GM23338 (cell line): ENCODE measurements around the gene ZCCHC14. TPM values are rescaled to one million over a fixed set of nuclear protein-coding genes. Genes with fewer than 3 reads are reported as not detected.

Experiments
- ATAC-seq: fragments of 200-7000 bp; cut with Tn5 transposase; 3 replicates; pipeline ENCODE4 v1.9.1; 2020
- DNase-seq: peaks from one replicate; pipeline ENCODE4 v3.0.0-alpha.2; 2015; ENCODE audit warnings: low spot score
- H2AFZ ChIP-seq: fragments of 200-600 bp; sonication (generic); 2 replicates; pipeline ENCODE4 v1.8.0; 2016; ENCODE audit warnings: antibody characterized with exemption, mild to moderate bottlenecking, moderate library complexity
- H3F3A ChIP-seq: fragments of 200-600 bp; sonication (generic); replicated peaks from 2 replicates; pipeline ENCODE4 v1.8.0; 2017; ENCODE audit warnings: antibody characterized with exemption, mixed run types, low read depth
- H3K27ac ChIP-seq: fragments of 200-600 bp; sonication (generic); 2 replicates; pipeline ENCODE4 v1.6.1; 2016; ENCODE audit warnings: low read depth
- H3K27me3 ChIP-seq: fragments of 200-600 bp; sonication (generic); 2 replicates; pipeline ENCODE4 v1.8.0; 2016; ENCODE audit warnings: mild to moderate bottlenecking, mixed run types, moderate library complexity; ENCODE audit not compliant: insufficient read depth
- H3K36me3 ChIP-seq: fragments of 200-600 bp; sonication (generic); 2 replicates; pipeline ENCODE4 v1.8.0; 2016; ENCODE audit warnings: mild to moderate bottlenecking; ENCODE audit not compliant: insufficient read depth
- H3K4me1 ChIP-seq: fragments of 200-600 bp; sonication (generic); 2 replicates; pipeline ENCODE4 v1.8.0; 2016; ENCODE audit warnings: mild to moderate bottlenecking, moderate library complexity; ENCODE audit not compliant: insufficient read depth
- H3K4me2 ChIP-seq: fragments of 200-600 bp; sonication (generic); 2 replicates; pipeline ENCODE4 v1.7.1; 2017; ENCODE audit warnings: mixed run types
- H3K4me3 ChIP-seq: fragments of 200-600 bp; sonication (generic); 2 replicates; pipeline ENCODE4 v1.6.1; 2016; ENCODE audit warnings: mixed run types
- H3K79me2 ChIP-seq: fragments of 200-600 bp; sonication (generic); replicated peaks from 2 replicates; pipeline ENCODE4 v1.8.0; 2017; ENCODE audit warnings: mild to moderate bottlenecking; ENCODE audit not compliant: insufficient read depth
- H3K9me2 ChIP-seq: fragments of 200-600 bp; sonication (generic); 2 replicates; pipeline ENCODE4 v1.8.0; 2017; ENCODE audit not compliant: insufficient read depth
- H4K20me1 ChIP-seq: fragments of 200-600 bp; sonication (generic); replicated peaks from 2 replicates; pipeline ENCODE4 v1.8.0; 2017; ENCODE audit warnings: mild to moderate bottlenecking; ENCODE audit not compliant: insufficient read depth
- H3K27ac Mint-ChIP-seq: 2 replicates; pipeline ENCODE4 v1.8.0; 2020; ENCODE audit warnings: inconsistent platforms, mild to moderate bottlenecking, moderate library complexity, mixed read lengths
- H3K27me3 Mint-ChIP-seq: 3 replicates; pipeline ENCODE4 v1.8.0; 2022; ENCODE audit warnings: low read depth, mild to moderate bottlenecking, moderate library complexity, mixed read lengths, inconsistent platforms; ENCODE audit not compliant: insufficient read depth, poor library complexity
- H3K36me3 Mint-ChIP-seq: 3 replicates; pipeline ENCODE4 v1.8.0; 2021; ENCODE audit warnings: low read depth, mild to moderate bottlenecking, inconsistent platforms, moderate library complexity, mixed read lengths
- H3K4me1 Mint-ChIP-seq: 3 replicates; pipeline ENCODE4 v1.8.0; 2020; ENCODE audit warnings: mild to moderate bottlenecking, inconsistent platforms, mixed read lengths
- H3K4me3 Mint-ChIP-seq: 3 replicates; pipeline ENCODE4 v1.8.0; 2021; ENCODE audit warnings: moderate library complexity, mild to moderate bottlenecking, inconsistent platforms, mixed read lengths
- H3K9me3 Mint-ChIP-seq: 3 replicates; pipeline ENCODE4 v1.8.0; 2020; ENCODE audit warnings: moderate library complexity, mild to moderate bottlenecking, inconsistent platforms, mixed read lengths
- CREB1 ChIP-seq: fragments of 250-450 bp; sonication (Bioruptor Pico); IDR thresholded peaks from 2 replicates; pipeline ENCODE4 v1.5.0; 2020; ENCODE audit warnings: low read depth, mild to moderate bottlenecking, moderate library complexity
- CTCF ChIP-seq, 2 experiments: fragments of 200-600 bp in 1 of 2; sonication (generic) in 1 of 2; conservative IDR thresholded peaks; 2 replicates each; pipeline versions ENCODE4 v1.5.1 to v1.6.1; 2016 to 2017; ENCODE audit warnings: antibody characterized with exemption in 2 of 2, low read depth in 2 of 2, mild to moderate bottlenecking in 2 of 2, moderate library complexity in 1 of 2
- EZH2 ChIP-seq: fragments of 200-600 bp; sonication (generic); IDR thresholded peaks from one replicate; pipeline ENCODE4 v1.8.0; 2017; ENCODE audit warnings: antibody characterized with exemption, mild to moderate bottlenecking, low read depth; ENCODE audit not compliant: unreplicated experiment
- JUNB ChIP-seq: IDR thresholded peaks from one replicate; pipeline ENCODE4 v1.6.1; 2016; ENCODE audit warnings: antibody characterized with exemption; ENCODE audit not compliant: unreplicated experiment
- REST ChIP-seq: IDR thresholded peaks from one replicate; pipeline ENCODE4 v1.6.1; 2018; ENCODE audit warnings: antibody characterized with exemption; ENCODE audit not compliant: unreplicated experiment
- STAT1 ChIP-seq: IDR thresholded peaks from one replicate; pipeline ENCODE4 v1.6.1; 2016; ENCODE audit warnings: antibody characterized with exemption; ENCODE audit not compliant: unreplicated experiment
- ZNF114 ChIP-seq: fragments of 250-450 bp; sonication (Bioruptor Pico); IDR thresholded peaks from 2 replicates; pipeline ENCODE4 v1.5.0; 2020; ENCODE audit warnings: mild to moderate bottlenecking, moderate library complexity
- ZNF331 ChIP-seq: fragments of 250-450 bp; sonication (Bioruptor Pico); IDR thresholded peaks from 2 replicates; pipeline ENCODE4 v1.5.0; 2020; ENCODE audit warnings: low read depth, mild to moderate bottlenecking, moderate library complexity
- ZNF462 ChIP-seq: fragments of 250-450 bp; sonication (Bioruptor Pico); IDR thresholded peaks from 2 replicates; pipeline ENCODE4 v1.5.0; 2020; ENCODE audit warnings: mild to moderate bottlenecking, moderate library complexity
- polyA plus RNA-seq: library from polyadenylated mRNA; unstranded; fragments of >200 nt; fragmentation: Nextera tagmentation; extraction: Ambion mirVana; gene quantifications from 2 replicates; pipeline ENCODE4 v1.2.1, GENCODE V29; 2016
- total RNA-seq: library from RNA; depleted of rRNA; stranded (reverse); fragments of >200 nt; shearing (Covaris generic); gene quantifications from 2 replicates; pipeline ENCODE4 v1.2.3, GENCODE V29; 2014

ZCCHC14 gene
- total and polyA plus RNA-seq, 2 experiments from 2014 or later = 6.8 to 22.4 TPM

DNA sequence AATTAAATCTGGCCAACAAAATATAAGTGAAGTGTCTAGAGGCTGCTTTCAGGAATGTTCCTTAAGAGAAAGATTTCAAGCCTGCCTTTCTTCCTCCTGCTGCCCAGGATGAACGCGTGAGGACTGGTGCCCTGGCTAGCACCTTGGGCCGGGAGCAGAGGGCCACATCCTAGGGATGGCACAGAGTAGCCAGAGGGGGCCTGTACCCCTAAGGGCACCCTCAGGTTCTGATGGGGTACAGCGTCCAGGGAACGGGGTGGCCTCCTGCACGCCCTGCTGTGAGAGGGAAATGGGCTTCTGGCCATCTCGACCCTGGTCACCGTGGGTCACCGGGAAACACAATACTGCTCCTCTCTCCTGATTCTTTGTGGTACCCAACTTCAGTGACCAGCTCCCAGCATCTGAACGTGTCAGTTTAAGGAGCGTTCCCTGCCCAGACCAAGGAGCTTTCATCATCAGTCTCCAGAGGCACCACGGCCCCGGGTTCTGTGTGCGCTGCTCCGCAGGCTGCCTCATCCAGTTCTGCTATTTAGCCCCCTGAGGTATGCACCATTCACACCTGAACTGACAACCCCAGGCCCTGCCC lies 60.4 kb downstream of the ZCCHC14 start (continued):
- no peak for TF ChIP-seq STAT1
- no peak for TF ChIP-seq ZNF462
- no peak for TF ChIP-seq REST

GRCh38 chr16:87431926-87432325 lies 60.9 kb downstream of the ZCCHC14 start:
- no peak overlapping the region for H3K4me3 Mint-ChIP-seq
- H3K4me2 ChIP-seq = no peak overlapping the region
- H3K9me3 Mint-ChIP-seq = no peaks in the 10 kb centered on the region
- TF ChIP-seq EZH2 (no peak), JUNB (no peak), CREB1 (CRISPR knock-in tag) (no peak), STAT1 (no peak), ZNF331 (CRISPR knock-in tag) (no peak), REST (no peak), ZNF114 (CRISPR knock-in tag) (no peak), CTCF (conservative IDR thresholded peaks at IDR 0.05; ENCODE audit: low read depth in 2 of 2) (no peak)

More at GRCh38 chr16:87431926-87432325, 60.9 kb downstream of the ZCCHC14 start:
- Mint-ChIP-seq H3K36me3 (peaks cover 8% of the 10 kb centered on the region; the same call in 2 of the 3 replicates), H3K4me1 (peaks cover 12% of the 10 kb centered on the region), H3K27me3 (peaks cover 4% of the 10 kb centered on the region), H3K27ac (no peak overlapping the region)
- Histone ChIP-seq H2AFZ (no peak overlapping the region), H3K79me2 (peaks cover 19% of the 10 kb centered on the region), H3K27ac (0 out of 2 replicates have a peak overlapping the region, but pooled peaks have one; percentile 45), H3F3A (no peaks in the 10 kb centered on the region), H3K9me2 (no peaks in the 10 kb centered on the region), H3K27me3 (no peaks in the 10 kb centered on the region), H4K20me1 (peaks cover 2% of the 10 kb centered on the region; the same call in 1 of the 2 replicates), H3K4me1 (peaks cover 4% of the 10 kb centered on the region), H3K4me3 (no peak overlapping the region), H3K36me3 (no peaks in the 10 kb centered on the region)
- ATAC-seq (no peak), DNase-seq (no peak)
